NCI-H2227 treated with DMSO at 0.1 percent for 48 hours (cell line): Measurements from ENCODE around the gene HMGCS2.

Source experiments
- DNase-seq: peaks from one replicate; lab custom pipeline; 2025; lab: John Stamatoyannopoulos, UW

HMGCS2 gene

GRCh38 chr1:119758584-119758983, 10.1 kb downstream of the HMGCS2 start:
- no peak for DNase-seq

GRCh38 chr1:119752592-119752991, 16.1 kb downstream of the HMGCS2 start:
- no peak for DNase-seq

GRCh38 chr1:119748040-119748439, 20.7 kb downstream of the HMGCS2 start:
- no peak for DNase-seq

GRCh38 chr1:119747451-119747850, 21.3 kb downstream of the HMGCS2 start:
- no peak for DNase-seq

- no peak for DNase-seq
Measured at GRCh38 chr1:119745034-119745433, 23.7 kb downstream of the HMGCS2 start.

- no peak for DNase-seq
Measured at GRCh38 chr1:119744598-119744942, 24.1 kb downstream of the HMGCS2 start.

GRCh38 chr1:119743776-119744597, 24.7 kb downstream of the HMGCS2 start:
- peak; percentile 68 for DNase-seq

GRCh38 chr1:119743308-119743707, 25.4 kb downstream of the HMGCS2 start:
- DNase-seq, result no peak

- DNase-seq, result no peak
Measured at GRCh38 chr1:119742677-119743076, 26.0 kb downstream of the HMGCS2 start.

GRCh38 chr1:119742202-119742601, 26.5 kb downstream of the HMGCS2 start:
- DNase-seq, result no peak

GRCh38 chr1:119740896-119741780, 27.6 kb downstream of the HMGCS2 start:
- DNase-seq, result no peak

GRCh38 chr1:119740261-119740660, 28.4 kb downstream of the HMGCS2 start:
- no peak for DNase-seq

- no peak for DNase-seq
Measured at GRCh38 chr1:119739150-119739549, 29.6 kb downstream of the HMGCS2 start.

- no peak for DNase-seq
Measured at GRCh38 chr1:119738100-119738720, 30.5 kb downstream of the HMGCS2 start.

- no peak for DNase-seq
Measured at GRCh38 chr1:119737040-119737682, 31.5 kb downstream of the HMGCS2 start.

GRCh38 chr1:119736649-119737039, 32.1 kb downstream of the HMGCS2 start:
- DNase-seq, result no peak

- no peak for DNase-seq
Measured at GRCh38 chr1:119735217-119735616, 33.5 kb downstream of the HMGCS2 start.

GRCh38 chr1:119733754-119734153, 35.0 kb downstream of the HMGCS2 start:
- DNase-seq, result no peak

GRCh38 chr1:119732465-119733168, 36.1 kb downstream of the HMGCS2 start:
- no peak for DNase-seq

GRCh38 chr1:119731741-119732430, 36.8 kb downstream of the HMGCS2 start:
- DNase-seq, result no peak

- DNase-seq, result no peak
Measured at GRCh38 chr1:119731060-119731459, 37.6 kb downstream of the HMGCS2 start.
